ENCODE measurements around the gene UMPS. TPM values are rescaled to one million over a fixed set of nuclear protein-coding genes. Genes with fewer than 3 reads are reported as not detected.
A peak's percentile ranks its signal among the peaks of the same experiment; 100 is the strongest.
"Not testable (repeated sequence)": the region's sequence is repeated elsewhere in the genome, so short reads cannot be mapped to it uniquely, and the experiment has no call there.

Gene UMPS
- total and polyA plus RNA-seq, 4 donors = 5.3 to 16.6 (median 15.7) TPM

- H3K27me3 ChIP-seq (ENCODE audit: control insufficient read depth in 1 of 2, insufficient read depth in 2 of 2, low read length in 1 of 2) = no peaks in the 10 kb centered on the region
- H3K27ac ChIP-seq (ENCODE audit: low read depth in 1 of 2, low read length in 2 of 2) = no peak overlapping the region
- DNase-seq (no peak), ATAC-seq (ENCODE audit: low FRiP score) (no peak)
- no peaks in the 10 kb centered on the region for H3K4me1 ChIP-seq (ENCODE audit: control insufficient read depth in 1 of 2, insufficient read depth in 2 of 2, low read length in 2 of 2)
- intact Hi-C loops (cut with DNase I) = no loop called here
- H3K9me3 ChIP-seq (ENCODE audit: control insufficient read depth, low read length) = no peaks in the 10 kb centered on the region
- H3K4me3 ChIP-seq (ENCODE audit: low read length in 2 of 2) = no peak overlapping the region
- H3K36me3 ChIP-seq (ENCODE audit: control insufficient read depth in 1 of 2, insufficient read depth in 2 of 2, low read length in 1 of 2) = peaks cover 0 to 2% of the 10 kb centered on the region in 2 donors
- 88 to 89% methylated on average over 15 of the region's 15 CpGs for WGBS, 2 donors
These were observed 29.2 kb upstream of the UMPS start for GRCh38 chr3:124700880-124701684.

- no peak for ATAC-seq (ENCODE audit: low FRiP score)
- Histone ChIP-seq H3K9me3 (ENCODE audit: control insufficient read depth, low read length) (no peaks in the 10 kb centered on the region), H3K36me3 (ENCODE audit: control insufficient read depth in 1 of 2, insufficient read depth in 2 of 2, low read length in 1 of 2) (peaks cover 0 to 2% of the 10 kb centered on the region in 2 donors), H3K4me3 (ENCODE audit: low read length in 2 of 2) (no peak overlapping the region), H3K4me1 (ENCODE audit: control insufficient read depth in 1 of 2, insufficient read depth in 2 of 2, low read length in 2 of 2) (no peaks in the 10 kb centered on the region), H3K27me3 (ENCODE audit: control insufficient read depth in 1 of 2, insufficient read depth in 2 of 2, low read length in 1 of 2) (no peaks in the 10 kb centered on the region), H3K27ac (ENCODE audit: low read depth in 1 of 2, low read length in 2 of 2) (no peak overlapping the region)
- WGBS, 2 donors = 47 to 48% methylated on average over 4 of the region's 4 CpGs
- intact Hi-C loops (cut with DNase I) = no loop called here
- DNase-seq = no peak
These were observed 28.6 kb upstream of the UMPS start for GRCh38 chr3:124701687-124702086.

- H3K4me3 ChIP-seq (ENCODE audit: low read length in 2 of 2) = no peak overlapping the region
- DNase-seq (no peak), ATAC-seq (ENCODE audit: low FRiP score) (no peak)
- WGBS, 2 donors = 85 to 95% methylated on average over 7 of the region's 7 CpGs
- H3K27me3 ChIP-seq (ENCODE audit: control insufficient read depth in 1 of 2, insufficient read depth in 2 of 2, low read length in 1 of 2) = no peaks in the 10 kb centered on the region
- H3K27ac ChIP-seq (ENCODE audit: low read depth in 1 of 2, low read length in 2 of 2) = no peak overlapping the region
- no peaks in the 10 kb centered on the region for H3K4me1 ChIP-seq (ENCODE audit: control insufficient read depth in 1 of 2, insufficient read depth in 2 of 2, low read length in 2 of 2)
- no peaks in the 10 kb centered on the region for H3K9me3 ChIP-seq (ENCODE audit: control insufficient read depth, low read length)
- intact Hi-C loops (cut with DNase I) = no loop called here
- peaks cover 0 to 2% of the 10 kb centered on the region in 2 donors for H3K36me3 ChIP-seq (ENCODE audit: control insufficient read depth in 1 of 2, insufficient read depth in 2 of 2, low read length in 1 of 2)
These were observed 27.3 kb upstream of the UMPS start for GRCh38 chr3:124702950-124703349.

GRCh38 chr3:124705552-124705951 is 24.7 kb upstream of the UMPS start:
- no peak overlapping the region for H3K27ac ChIP-seq (ENCODE audit: low read depth in 1 of 2, low read length in 2 of 2)
- no peaks in the 10 kb centered on the region for H3K4me1 ChIP-seq (ENCODE audit: control insufficient read depth in 1 of 2, insufficient read depth in 2 of 2, low read length in 2 of 2)
- no peaks in the 10 kb centered on the region for H3K36me3 ChIP-seq (ENCODE audit: control insufficient read depth in 1 of 2, insufficient read depth in 2 of 2, low read length in 1 of 2)
- ATAC-seq (ENCODE audit: low FRiP score) = no peak
- no peaks in the 10 kb centered on the region for H3K9me3 ChIP-seq (ENCODE audit: control insufficient read depth, low read length)
- H3K4me3 ChIP-seq (ENCODE audit: low read length in 2 of 2) = no peak overlapping the region
- intact Hi-C loops (cut with DNase I) = no loop called here
- no peak for DNase-seq
- WGBS, 2 donors = 59 to 91% methylated on average over 1 of the region's 1 CpG
- H3K27me3 ChIP-seq (ENCODE audit: control insufficient read depth in 1 of 2, insufficient read depth in 2 of 2, low read length in 1 of 2) = no peaks in the 10 kb centered on the region

- H3K9me3 ChIP-seq (ENCODE audit: control insufficient read depth, low read length); H3K27me3 ChIP-seq (ENCODE audit: control insufficient read depth in 1 of 2, insufficient read depth in 2 of 2, low read length in 1 of 2); H3K36me3 ChIP-seq (ENCODE audit: control insufficient read depth in 1 of 2, insufficient read depth in 2 of 2, low read length in 1 of 2); H3K4me1 ChIP-seq (ENCODE audit: control insufficient read depth in 1 of 2, insufficient read depth in 2 of 2, low read length in 2 of 2); H3K4me3 ChIP-seq (ENCODE audit: low read length in 2 of 2); DNase-seq; H3K27ac ChIP-seq (ENCODE audit: low read depth in 1 of 2, low read length in 2 of 2); ATAC-seq (ENCODE audit: low FRiP score); intact Hi-C loops (cut with DNase I): not testable (repeated sequence)
- WGBS, 2 donors = 92% methylated on average over 2 of the region's 2 CpGs
These were observed 23.0 kb upstream of the UMPS start for GRCh38 chr3:124707223-124707622.

- no peak for ATAC-seq (ENCODE audit: low FRiP score)
- Histone ChIP-seq H3K27me3 (ENCODE audit: control insufficient read depth in 1 of 2, insufficient read depth in 2 of 2, low read length in 1 of 2) (no peaks in the 10 kb centered on the region), H3K4me1 (ENCODE audit: control insufficient read depth in 1 of 2, insufficient read depth in 2 of 2, low read length in 2 of 2) (no peaks in the 10 kb centered on the region), H3K36me3 (ENCODE audit: control insufficient read depth in 1 of 2, insufficient read depth in 2 of 2, low read length in 1 of 2) (no peaks in the 10 kb centered on the region), H3K27ac (ENCODE audit: low read depth in 1 of 2, low read length in 2 of 2) (no peak overlapping the region), H3K9me3 (ENCODE audit: control insufficient read depth, low read length) (no peaks in the 10 kb centered on the region), H3K4me3 (ENCODE audit: low read length in 2 of 2) (no peak overlapping the region)
- DNase-seq = no peak
- intact Hi-C loops (cut with DNase I) = no loop called here
- WGBS, 2 donors = 60 to 78% methylated on average over 1 of the region's 1 CpG
These were observed 22.6 kb upstream of the UMPS start for GRCh38 chr3:124707656-124708062.

GRCh38 chr3:124714223-124714853 is 15.9 kb upstream of the UMPS start:
- WGBS, 2 donors = 72 to 76% methylated on average over 11 of the region's 11 CpGs

DNA sequence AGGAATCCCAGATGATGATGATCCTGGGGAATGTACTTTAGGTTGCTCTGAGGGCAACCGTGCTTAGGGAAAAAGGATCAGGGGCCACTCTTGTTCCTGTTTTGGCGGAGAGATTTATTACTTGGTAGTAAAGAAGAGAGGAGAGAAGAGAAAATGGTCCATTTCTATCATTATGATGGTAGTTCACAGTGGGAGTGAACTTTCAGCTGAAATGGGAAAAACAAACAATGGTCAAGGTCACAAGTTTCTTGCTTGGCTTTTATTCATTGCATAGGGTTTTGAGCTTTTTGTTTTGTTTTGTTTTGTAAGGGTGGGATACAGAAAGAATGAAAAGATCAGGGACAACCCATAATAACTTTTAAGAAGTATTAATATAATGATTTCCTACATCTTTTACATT is 7.7 kb upstream of the UMPS start:
- WGBS, 2 donors = 73 to 78% methylated on average over 2 of the region's 2 CpGs
- Histone ChIP-seq H3K36me3 (ENCODE audit: control insufficient read depth in 1 of 2, insufficient read depth in 2 of 2, low read length in 1 of 2) (peaks cover 0 to 7% of the 10 kb centered on the region in 2 donors), H3K27me3 (ENCODE audit: control insufficient read depth in 1 of 2, insufficient read depth in 2 of 2, low read length in 1 of 2) (no peaks in the 10 kb centered on the region), H3K27ac (ENCODE audit: low read depth in 1 of 2, low read length in 2 of 2) (no peak overlapping the region), H3K9me3 (ENCODE audit: control insufficient read depth, low read length) (no peaks in the 10 kb centered on the region), H3K4me3 (ENCODE audit: low read length in 2 of 2) (no peak overlapping the region), H3K4me1 (ENCODE audit: control insufficient read depth in 1 of 2, insufficient read depth in 2 of 2, low read length in 2 of 2) (no peaks in the 10 kb centered on the region)
- DNase-seq (no peak), ATAC-seq (ENCODE audit: low FRiP score) (no peak)
- intact Hi-C loops (cut with DNase I) = no loop called here

More at GRCh38 chr3:124714223-124714853, 15.9 kb upstream of the UMPS start:
- DNase-seq (no peak), ATAC-seq (ENCODE audit: low FRiP score) (no peak)
- H3K9me3 ChIP-seq (ENCODE audit: control insufficient read depth, low read length) = no peaks in the 10 kb centered on the region
- intact Hi-C loops (cut with DNase I) = no loop called here
- no peak overlapping the region for H3K27ac ChIP-seq (ENCODE audit: low read depth in 1 of 2, low read length in 2 of 2)
- no peaks in the 10 kb centered on the region for H3K4me1 ChIP-seq (ENCODE audit: control insufficient read depth in 1 of 2, insufficient read depth in 2 of 2, low read length in 2 of 2)
- no peak overlapping the region for H3K4me3 ChIP-seq (ENCODE audit: low read length in 2 of 2)
- no peaks in the 10 kb centered on the region for H3K27me3 ChIP-seq (ENCODE audit: control insufficient read depth in 1 of 2, insufficient read depth in 2 of 2, low read length in 1 of 2)
- H3K36me3 ChIP-seq (ENCODE audit: control insufficient read depth in 1 of 2, insufficient read depth in 2 of 2, low read length in 1 of 2) = peaks cover 5 to 12% of the 10 kb centered on the region in 2 donors

DNA sequence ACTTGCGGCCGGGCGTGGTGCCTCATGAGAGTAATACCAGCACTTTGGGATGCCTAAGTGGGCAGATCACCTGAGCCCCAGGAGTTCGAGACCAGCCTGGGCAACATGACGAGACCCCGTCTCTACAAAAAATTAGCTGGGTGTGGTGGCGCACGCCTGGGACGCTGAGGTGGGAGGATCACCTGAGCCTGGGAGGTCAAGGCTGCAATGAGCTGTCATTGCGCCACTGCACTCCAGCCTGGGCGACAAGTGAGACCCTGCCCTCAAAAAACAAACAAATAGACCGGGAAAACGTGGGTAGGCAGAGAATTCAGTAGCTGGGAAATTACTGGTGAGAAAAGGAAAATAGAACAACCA is 667 bp downstream of the UMPS start:
- DNase-seq = no peak
- H3K9me3 ChIP-seq (ENCODE audit: control insufficient read depth, low read length) = no peaks in the 10 kb centered on the region
- intact Hi-C loops (cut with DNase I) = no loop called here
- WGBS, 2 donors = 15 to 16% methylated on average over 13 of the region's 13 CpGs
- H3K27ac ChIP-seq (ENCODE audit: low read depth in 1 of 2, low read length in 2 of 2) = no peak overlapping the region
- no peaks in the 10 kb centered on the region for H3K4me1 ChIP-seq (ENCODE audit: control insufficient read depth in 1 of 2, insufficient read depth in 2 of 2, low read length in 2 of 2)
- no peaks in the 10 kb centered on the region for H3K27me3 ChIP-seq (ENCODE audit: control insufficient read depth in 1 of 2, insufficient read depth in 2 of 2, low read length in 1 of 2)
- no peaks in the 10 kb centered on the region for H3K36me3 ChIP-seq (ENCODE audit: control insufficient read depth in 1 of 2, insufficient read depth in 2 of 2, low read length in 1 of 2)
- ATAC-seq (ENCODE audit: low FRiP score) = no peak
- H3K4me3 ChIP-seq (ENCODE audit: low read length in 2 of 2) = peak overlapping the region; percentile 39 to 70
